Measurements from ENCODE around the gene LRRC10B. TPM values are rescaled to one million over a fixed set of nuclear protein-coding genes. Genes with fewer than 3 reads are reported as not detected.
A peak's percentile ranks its signal among the peaks of the same experiment; 100 is the strongest.

LRRC10B gene
- total RNA-seq, 1 donor, result under 0.01 TPM

DNA sequence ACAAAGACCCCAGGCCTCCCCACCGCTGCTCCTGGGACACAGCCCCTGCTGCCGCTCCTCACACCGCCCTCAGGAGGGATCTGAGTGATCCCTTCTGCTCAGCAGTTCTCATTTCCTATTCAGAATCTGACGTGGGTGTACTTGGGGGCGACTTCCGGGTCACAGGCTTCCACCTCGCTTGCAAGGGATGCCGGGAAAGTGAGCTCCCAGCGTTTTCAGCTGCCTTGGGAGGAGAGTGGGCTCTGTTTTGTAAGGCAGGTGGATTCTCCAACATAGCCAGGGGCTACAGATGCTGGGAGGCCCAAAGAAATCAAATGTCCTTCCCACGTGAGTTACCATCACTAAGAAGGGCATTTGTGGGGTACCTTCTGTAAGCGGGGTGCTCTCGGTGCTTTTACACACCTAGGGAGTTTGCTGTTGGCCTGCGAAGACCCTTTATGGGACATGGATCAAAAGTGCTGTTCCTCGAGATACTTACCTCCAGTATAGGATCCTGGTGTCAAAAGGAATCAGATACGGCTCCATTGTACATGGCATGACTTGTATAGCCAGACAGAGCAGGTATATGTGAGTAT lies 9.7 kb upstream of the LRRC10B start:
- H3K27me3 ChIP-seq (ENCODE audit: insufficient read depth, low read length), result peaks cover 11% of the 10 kb centered on the region
- H3K4me3 ChIP-seq (ENCODE audit: insufficient read depth, low read length), result no peak overlapping the region
- TF ChIP-seq, protein P1, sequence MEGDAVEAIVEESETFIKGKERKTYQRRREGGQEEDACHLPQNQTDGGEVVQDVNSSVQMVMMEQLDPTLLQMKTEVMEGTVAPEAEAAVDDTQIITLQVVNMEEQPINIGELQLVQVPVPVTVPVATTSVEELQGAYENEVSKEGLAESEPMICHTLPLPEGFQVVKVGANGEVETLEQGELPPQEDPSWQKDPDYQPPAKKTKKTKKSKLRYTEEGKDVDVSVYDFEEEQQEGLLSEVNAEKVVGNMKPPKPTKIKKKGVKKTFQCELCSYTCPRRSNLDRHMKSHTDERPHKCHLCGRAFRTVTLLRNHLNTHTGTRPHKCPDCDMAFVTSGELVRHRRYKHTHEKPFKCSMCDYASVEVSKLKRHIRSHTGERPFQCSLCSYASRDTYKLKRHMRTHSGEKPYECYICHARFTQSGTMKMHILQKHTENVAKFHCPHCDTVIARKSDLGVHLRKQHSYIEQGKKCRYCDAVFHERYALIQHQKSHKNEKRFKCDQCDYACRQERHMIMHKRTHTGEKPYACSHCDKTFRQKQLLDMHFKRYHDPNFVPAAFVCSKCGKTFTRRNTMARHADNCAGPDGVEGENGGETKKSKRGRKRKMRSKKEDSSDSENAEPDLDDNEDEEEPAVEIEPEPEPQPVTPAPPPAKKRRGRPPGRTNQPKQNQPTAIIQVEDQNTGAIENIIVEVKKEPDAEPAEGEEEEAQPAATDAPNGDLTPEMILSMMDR (IDR thresholded peaks at IDR 0.05; ENCODE audit: extremely low read depth, low read depth, low read length), result no peak
- H3K27ac ChIP-seq (ENCODE audit: low read depth, low read length), result no peak overlapping the region
- no peak overlapping the region for H3K4me2 ChIP-seq (ENCODE audit: insufficient read depth, low read length)
- H3K79me2 ChIP-seq (ENCODE audit: insufficient read depth, low read length), result no peaks in the 10 kb centered on the region
- H2AFZ ChIP-seq (ENCODE audit: low read length), result no peak overlapping the region
- no peaks in the 10 kb centered on the region for H3K4me1 ChIP-seq (ENCODE audit: insufficient read depth, low read length)
- H3K9me3 ChIP-seq (ENCODE audit: low read depth, low read length), result no peaks in the 10 kb centered on the region
- DNase-seq (ENCODE audit: insufficient read length, low spot score, missing footprints), result peak; percentile 69
- H3K36me3 ChIP-seq (ENCODE audit: insufficient read depth, low read length), result no peaks in the 10 kb centered on the region
- no peaks in the 10 kb centered on the region for H4K20me1 ChIP-seq (ENCODE audit: insufficient read depth, low read length)

DNA sequence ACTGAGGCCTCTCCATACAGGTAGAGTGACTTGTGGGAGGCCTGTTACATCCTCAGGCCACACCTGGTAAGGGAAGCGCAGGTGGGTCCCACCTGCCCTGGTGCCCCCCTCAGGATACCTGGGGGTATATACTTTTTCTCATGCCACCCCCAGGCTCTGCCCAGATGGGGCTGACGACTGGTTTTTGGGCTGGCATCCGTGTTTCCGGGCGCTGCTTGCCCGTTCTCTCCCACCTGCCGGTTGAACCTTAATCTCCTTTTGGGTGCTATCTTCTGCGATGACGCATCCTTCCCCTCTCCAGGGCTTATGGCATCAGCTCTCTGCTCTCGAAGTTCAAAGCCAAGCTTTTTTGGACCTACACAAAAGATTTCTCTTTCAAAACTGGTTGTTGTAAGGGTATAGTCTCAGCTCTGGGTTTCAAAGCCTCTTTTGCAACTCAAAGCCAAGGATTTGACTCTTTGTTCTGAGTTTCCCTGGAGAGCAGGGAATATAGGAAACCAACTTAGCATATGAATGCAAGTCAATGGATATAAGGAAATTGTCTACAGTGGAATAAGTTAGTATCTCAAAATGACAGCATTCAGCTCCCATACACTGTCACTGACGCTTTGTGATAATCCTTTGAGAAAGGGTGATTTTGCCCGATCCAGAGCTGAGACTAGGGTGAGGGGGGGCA lies 8.6 kb upstream of the LRRC10B start:
- TF ChIP-seq, protein P1 (IDR thresholded peaks at IDR 0.05; ENCODE audit: extremely low read depth, low read depth, low read length), result no peak
- H4K20me1 ChIP-seq (ENCODE audit: insufficient read depth, low read length), result no peaks in the 10 kb centered on the region
- no peaks in the 10 kb centered on the region for H3K36me3 ChIP-seq (ENCODE audit: insufficient read depth, low read length)
- DNase-seq (ENCODE audit: insufficient read length, low spot score, missing footprints), result peak; percentile 55
- H3K4me2 ChIP-seq (ENCODE audit: insufficient read depth, low read length), result no peak overlapping the region
- H3K27me3 ChIP-seq (ENCODE audit: insufficient read depth, low read length), result peaks cover 11% of the 10 kb centered on the region
- no peak overlapping the region for H3K27ac ChIP-seq (ENCODE audit: low read depth, low read length)
- H3K79me2 ChIP-seq (ENCODE audit: insufficient read depth, low read length), result no peaks in the 10 kb centered on the region
- no peaks in the 10 kb centered on the region for H3K9me3 ChIP-seq (ENCODE audit: low read depth, low read length)
- no peak overlapping the region for H2AFZ ChIP-seq (ENCODE audit: low read length)
- H3K4me3 ChIP-seq (ENCODE audit: insufficient read depth, low read length), result no peak overlapping the region
- H3K4me1 ChIP-seq (ENCODE audit: insufficient read depth, low read length), result no peaks in the 10 kb centered on the region

DNA sequence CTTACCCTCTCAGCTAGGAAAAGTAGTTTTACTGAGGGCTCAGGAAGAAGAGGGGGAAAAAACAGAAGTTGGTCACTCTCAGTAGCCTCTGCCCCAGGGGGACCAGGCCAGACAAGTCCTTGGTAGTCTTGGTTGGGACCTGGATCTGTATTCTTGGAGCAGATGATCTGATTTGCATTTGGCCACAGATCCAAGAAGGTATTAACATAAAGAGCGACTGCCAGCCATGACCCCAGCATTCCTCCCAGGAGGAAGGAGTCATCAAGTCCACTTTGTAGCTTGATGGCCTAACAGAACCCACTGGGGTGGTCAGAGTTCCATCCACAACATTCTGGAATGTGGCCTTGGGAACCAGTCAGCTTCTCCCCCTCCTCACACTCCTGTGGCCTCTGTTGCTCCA lies 6.0 kb upstream of the LRRC10B start:
- no peak overlapping the region for H3K27ac ChIP-seq (ENCODE audit: low read depth, low read length)
- H3K36me3 ChIP-seq (ENCODE audit: insufficient read depth, low read length), result no peaks in the 10 kb centered on the region
- no peaks in the 10 kb centered on the region for H4K20me1 ChIP-seq (ENCODE audit: insufficient read depth, low read length)
- H3K4me1 ChIP-seq (ENCODE audit: insufficient read depth, low read length), result no peaks in the 10 kb centered on the region
- H3K4me3 ChIP-seq (ENCODE audit: insufficient read depth, low read length), result no peak overlapping the region
- TF ChIP-seq, protein P1 (IDR thresholded peaks at IDR 0.05; ENCODE audit: extremely low read depth, low read depth, low read length), result no peak
- DNase-seq (ENCODE audit: insufficient read length, low spot score, missing footprints), result no peak
- peaks cover 30% of the 10 kb centered on the region for H3K27me3 ChIP-seq (ENCODE audit: insufficient read depth, low read length)
- H3K9me3 ChIP-seq (ENCODE audit: low read depth, low read length), result no peaks in the 10 kb centered on the region
- no peak overlapping the region for H3K4me2 ChIP-seq (ENCODE audit: insufficient read depth, low read length)
- no peak overlapping the region for H2AFZ ChIP-seq (ENCODE audit: low read length)
- H3K79me2 ChIP-seq (ENCODE audit: insufficient read depth, low read length), result no peaks in the 10 kb centered on the region

DNA sequence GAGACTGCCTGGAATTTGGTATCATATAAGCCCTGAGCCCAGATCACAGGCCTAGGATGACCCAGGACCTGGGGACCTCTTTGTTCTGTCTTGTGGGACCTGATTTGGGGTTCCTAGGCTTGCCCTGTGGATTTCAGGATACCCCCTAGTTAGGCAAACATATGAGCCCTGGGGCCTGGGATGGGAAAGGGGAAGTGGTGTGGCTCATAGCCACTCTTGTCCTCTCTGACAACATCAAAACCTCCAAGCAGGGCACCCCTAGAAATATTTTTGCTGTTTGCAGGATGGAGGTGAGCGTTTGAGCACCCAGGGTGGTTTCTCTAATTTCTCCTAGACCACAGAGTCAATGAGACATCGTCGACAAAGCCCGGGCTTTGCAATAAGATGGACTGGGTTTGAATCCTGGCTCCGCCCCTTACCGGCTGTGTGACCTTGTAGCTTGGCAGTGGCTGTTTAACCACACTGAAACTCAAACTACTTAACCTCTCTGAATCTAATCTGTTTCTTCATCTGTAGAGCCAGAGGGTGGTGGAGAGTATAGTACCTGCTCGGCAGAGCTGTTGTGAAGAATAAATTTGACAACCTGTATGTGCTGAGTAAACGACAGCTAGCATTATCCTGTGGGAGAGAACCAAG lies 5.3 kb upstream of the LRRC10B start:
- Histone ChIP-seq H3K4me1 (ENCODE audit: insufficient read depth, low read length) (no peaks in the 10 kb centered on the region), H3K79me2 (ENCODE audit: insufficient read depth, low read length) (no peaks in the 10 kb centered on the region), H3K36me3 (ENCODE audit: insufficient read depth, low read length) (no peaks in the 10 kb centered on the region), H2AFZ (ENCODE audit: low read length) (no peak overlapping the region), H3K27ac (ENCODE audit: low read depth, low read length) (no peak overlapping the region), H4K20me1 (ENCODE audit: insufficient read depth, low read length) (no peaks in the 10 kb centered on the region), H3K9me3 (ENCODE audit: low read depth, low read length) (no peaks in the 10 kb centered on the region), H3K27me3 (ENCODE audit: insufficient read depth, low read length) (peaks cover 38% of the 10 kb centered on the region), H3K4me3 (ENCODE audit: insufficient read depth, low read length) (no peak overlapping the region), H3K4me2 (ENCODE audit: insufficient read depth, low read length) (no peak overlapping the region)
- no peak for DNase-seq (ENCODE audit: insufficient read length, low spot score, missing footprints)
- TF ChIP-seq, protein P1 (IDR thresholded peaks at IDR 0.05; ENCODE audit: extremely low read depth, low read depth, low read length), result no peak
